ENCODE results near the gene LNP1. TPM values are rescaled to one million over a fixed set of nuclear protein-coding genes. Genes with fewer than 3 reads are reported as not detected.
A peak's percentile ranks its signal among the peaks of the same experiment; 100 is the strongest.

LNP1 gene
- total and polyA plus RNA-seq, 9 of the 15 experiments (the other 6 are each of a cell fraction or from before 2014, with no cell fraction given) = 1.9 to 5.2 (median 4.5) TPM

DNA sequence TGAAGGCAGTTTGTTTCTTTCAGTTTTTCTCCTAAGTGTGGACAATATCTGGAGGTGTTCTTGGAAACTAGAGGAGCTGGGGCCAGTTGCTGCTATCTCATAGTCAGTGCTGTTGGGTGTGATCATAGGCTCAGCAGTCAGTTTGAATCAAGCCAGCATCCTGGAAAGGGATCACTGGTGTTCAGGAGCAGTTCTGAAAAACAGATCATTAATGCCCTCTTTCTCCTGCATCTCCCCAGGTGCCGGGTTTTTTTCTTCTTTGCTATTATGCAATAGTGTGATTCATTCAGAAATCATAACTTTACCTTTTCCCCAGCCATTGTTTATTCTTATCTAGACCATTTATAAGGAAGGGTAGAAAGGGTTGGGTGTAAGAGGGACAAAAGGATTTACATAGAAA lies 24.0 kb downstream of the LNP1 start (continued):
- no peak for TF ChIP-seq CTCF (IDR thresholded peaks at IDR 0.05 in 2 of 3, conservative IDR thresholded peaks at IDR 0.05 in 1 of 3; ENCODE audit: insufficient read depth in 2 of 3, low read depth in 1 of 3, low read length in 3 of 3)

DNA sequence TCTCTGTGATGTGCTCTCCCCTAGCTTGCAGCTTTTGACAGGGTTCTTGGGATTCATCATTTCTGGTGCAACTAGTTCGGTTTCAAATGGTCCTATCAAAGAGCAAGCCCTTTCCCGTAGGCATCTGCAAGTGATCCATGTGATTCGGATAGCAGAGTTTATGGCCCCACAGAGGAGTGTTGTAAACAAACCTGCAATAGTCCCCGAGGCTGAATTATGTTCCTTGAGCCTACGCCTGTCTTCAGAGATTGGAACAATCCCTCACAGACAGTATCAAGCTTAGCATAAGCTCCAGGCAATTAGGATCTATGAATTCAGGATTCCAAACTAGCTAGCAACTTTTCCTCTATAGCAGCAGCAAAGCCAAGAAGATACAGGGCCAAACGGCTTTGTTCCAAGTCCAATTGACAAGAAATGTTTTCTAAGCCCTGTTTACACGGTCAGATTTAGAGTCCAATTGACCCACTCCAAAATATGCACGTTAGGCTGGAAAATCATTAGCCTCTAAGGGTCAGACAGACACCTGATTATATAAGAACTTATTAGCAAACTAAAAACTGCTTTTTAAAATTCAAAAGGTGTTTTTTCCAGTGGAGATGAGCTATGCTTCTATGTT lies 24.8 kb downstream of the LNP1 start:
- no peak for DNase-seq (ENCODE audit: extremely low read depth in 1 of 4, low spot score in 3 of 4)
- H3K4me1 ChIP-seq (replicated peaks in 1 of 2; ENCODE audit: control insufficient read depth in 2 of 2, insufficient read depth in 2 of 2, low read length in 2 of 2) = peaks cover 0 to 23% of the 10 kb centered on the region in 2 experiments; a peak in 3 of 5 replicates
- H3K27ac ChIP-seq (ENCODE audit: extremely low read depth, low read depth, low read length) = no peak overlapping the region
- no peak overlapping the region for H3K4me2 ChIP-seq (ENCODE audit: insufficient read depth, low read length)
- ChIA-PET CTCF (ENCODE audit: low intra/inter-chr PET ratio) (no interaction called here), POLR2A (interaction anchor here (1.3 to 2.0 kb wide), 3 partner anchors 10 to 25 kb away, joined by 3 to 9 read pairs (median 6); partner anchors contain the start of genes LNP1 and TOMM70)
- no peak for FAIRE-seq
- H4K20me1 ChIP-seq (replicated peaks; ENCODE audit: control insufficient read depth, insufficient read depth, low read length) = no peaks in the 10 kb centered on the region
- no peak overlapping the region for H3K4me3 ChIP-seq
- no peak overlapping the region for H3K9ac ChIP-seq (ENCODE audit: insufficient read depth in 1 of 2, low read depth in 2 of 2, low read length in 2 of 2)
- no peaks in the 10 kb centered on the region for H3K27me3 ChIP-seq (ENCODE audit: control insufficient read depth in 2 of 2, insufficient read depth in 2 of 2, low read length in 2 of 2)
- 30% methylated on average over 8 of the region's 8 CpGs for WGBS (ENCODE audit: insufficient coverage, low coverage, missing lambda C conversion rate)
- no TSS peak for BruUV-seq (replicated peaks)
- no peaks in the 10 kb centered on the region for H3K9me1 ChIP-seq (ENCODE audit: control insufficient read depth, insufficient read depth, low read length)
- intact Hi-C loops (cut with micrococcal nuclease) (no loop called here), in situ Hi-C loops (cut with MboI) (no loop called here)
- no peaks in the 10 kb centered on the region for H3K9me3 ChIP-seq (replicated peaks; ENCODE audit: control insufficient read depth, insufficient read depth, low read depth, low read length)
- H2AFZ ChIP-seq (ENCODE audit: low read depth, low read length) = peak overlapping the region; percentile 68
- peak; percentile 22 for ATAC-seq
- H3K79me2 ChIP-seq (ENCODE audit: control insufficient read depth, insufficient read depth, low read length) = no peaks in the 10 kb centered on the region
- H3K36me3 ChIP-seq (ENCODE audit: control insufficient read depth, insufficient read depth, low read length) = no peaks in the 10 kb centered on the region
- TF ChIP-seq CHD7 (IDR thresholded peaks at IDR 0.05; ENCODE audit: low read depth, low read length) = no peak
- TF ChIP-seq CBX2 (IDR thresholded peaks at IDR 0.05; ENCODE audit: insufficient read depth, low read length, poor library complexity, severe bottlenecking) = no peak
- no peak for TF ChIP-seq SNIP1 (IDR thresholded peaks at IDR 0.05; ENCODE audit: low read depth)
- TF ChIP-seq HMGN3 (IDR thresholded peaks at IDR 0.05; ENCODE audit: borderline replicate concordance, extremely low read depth, insufficient read length, low read depth, low read length) = no peak
- no peak for TF ChIP-seq POLR2AphosphoS2 (IDR thresholded peaks at IDR 0.05; ENCODE audit: low read length)

All from K562 (cell line).